Neuronal stem cell (in vitro differentiated cells): ENCODE measurements around the gene OR52A5.

Source experiments
- DNase-seq: peaks from one replicate; pipeline ENCODE4 v3.0.0-alpha.2; 2013; ENCODE audit warnings: low spot score
- H2AFZ ChIP-seq: one replicate; pipeline ENCODE4 v1.6.1; 2013; ENCODE audit warnings: mild to moderate bottlenecking, low read length, inconsistent platforms
- H2AK5ac ChIP-seq: 2 replicates; pipeline ENCODE4 v1.6.1; 2013; ENCODE audit warnings: low read depth, mild to moderate bottlenecking, inconsistent platforms, low read length, moderate library complexity, mixed read lengths
- H2BK120ac ChIP-seq: 2 replicates; pipeline ENCODE4 v1.6.1; 2013; ENCODE audit warnings: low read depth, mild to moderate bottlenecking, inconsistent platforms, low read length, moderate library complexity, mixed read lengths
- H2BK12ac ChIP-seq: one replicate; pipeline ENCODE4 v1.6.1; 2013; ENCODE audit warnings: low read length, inconsistent platforms
- H2BK15ac ChIP-seq: 2 replicates; pipeline ENCODE4 v1.6.1; 2013; ENCODE audit warnings: mild to moderate bottlenecking, low read length, inconsistent platforms, mixed read lengths
- H2BK5ac ChIP-seq: one replicate; pipeline ENCODE4 v1.6.1; 2013; ENCODE audit warnings: inconsistent platforms, mild to moderate bottlenecking, low read length, moderate library complexity
- H3K14ac ChIP-seq: one replicate; pipeline ENCODE4 v1.6.1; 2013; ENCODE audit warnings: low read length, inconsistent platforms
- H3K18ac ChIP-seq: 2 replicates; pipeline ENCODE4 v1.6.1; 2013; ENCODE audit warnings: low read length, inconsistent platforms
- H3K23ac ChIP-seq: 2 replicates; pipeline ENCODE4 v1.6.1; 2013; ENCODE audit warnings: low read depth, mild to moderate bottlenecking, mixed read lengths, low read length, inconsistent platforms; ENCODE audit not compliant: poor library complexity
- H3K27ac ChIP-seq: replicated peaks from 3 replicates; pipeline ENCODE4 v1.5.1; 2013; ENCODE audit warnings: low read length, inconsistent platforms
- H3K27me3 ChIP-seq, 3 experiments: 2 replicates each; pipeline ENCODE4 v1.6.1; 2013; ENCODE audit warnings: low read length in 3 of 3, mild to moderate bottlenecking in 2 of 3, inconsistent platforms in 1 of 3, low read depth in 1 of 3, mixed read lengths in 1 of 3, moderate library complexity in 1 of 3; ENCODE audit not compliant: control insufficient read depth in 3 of 3, insufficient read depth in 3 of 3
- H3K36me3 ChIP-seq, 2 donors: replicated peaks in 1 of 2; 2 replicates each; pipeline ENCODE4 v1.6.1; 2013; ENCODE audit warnings: low read length in 2 of 2; ENCODE audit not compliant: control insufficient read depth in 2 of 2, insufficient read depth in 2 of 2
- H3K4ac ChIP-seq: 2 replicates; pipeline ENCODE4 v1.6.1; 2013; ENCODE audit warnings: inconsistent platforms, mild to moderate bottlenecking, low read length, moderate library complexity
- H3K4me1 ChIP-seq, 2 donors: 1 replicate in 1 of 2; 2 replicates in 1 of 2; pipeline ENCODE4 v1.6.1; 2013; ENCODE audit warnings: low read length in 2 of 2, low read depth in 1 of 2; ENCODE audit not compliant: control insufficient read depth in 2 of 2, insufficient read depth in 1 of 2
- H3K4me2 ChIP-seq: one replicate; pipeline ENCODE4 v1.6.1; 2013; ENCODE audit warnings: mild to moderate bottlenecking, low read length, inconsistent platforms; ENCODE audit not compliant: insufficient read depth, poor library complexity, severe bottlenecking
- H3K4me3 ChIP-seq, 2 donors: 2 replicates each; pipeline ENCODE4 v1.5.1; 2013; ENCODE audit warnings: low read length in 2 of 2, mild to moderate bottlenecking in 2 of 2, inconsistent platforms in 1 of 2, moderate library complexity in 1 of 2
- H3K79me1 ChIP-seq: one replicate; pipeline ENCODE4 v1.6.1; 2013; ENCODE audit warnings: low read depth, mild to moderate bottlenecking, inconsistent platforms, low read length, moderate library complexity
- H3K9ac ChIP-seq: one replicate; pipeline ENCODE4 v1.6.1; 2013; ENCODE audit warnings: mild to moderate bottlenecking, low read depth, low read length, inconsistent platforms; ENCODE audit not compliant: poor library complexity
- H3K9me3 ChIP-seq, 2 donors: replicated peaks in 1 of 2; 2 replicates each; pipeline versions ENCODE3 to v1.6.1; 2013; ENCODE audit warnings: low read length in 2 of 2, mild to moderate bottlenecking in 2 of 2, inconsistent platforms in 1 of 2, low read depth in 1 of 2, mixed read lengths in 1 of 2, moderate library complexity in 1 of 2; ENCODE audit not compliant: control insufficient read depth in 2 of 2, insufficient read depth in 1 of 2
- H4K8ac ChIP-seq: one replicate; pipeline ENCODE4 v1.6.1; 2013; ENCODE audit warnings: low read depth, mild to moderate bottlenecking, inconsistent platforms, low read length, moderate library complexity
- H4K91ac ChIP-seq: one replicate; pipeline ENCODE4 v1.6.1; 2013; ENCODE audit warnings: low read length, low read depth, mild to moderate bottlenecking, inconsistent platforms; ENCODE audit not compliant: poor library complexity
- WGBS, 2 donors: extraction: QIAGEN DNeasy Blood & Tissue Kit; methylation state at CpG; one replicate each; pipeline ENCODE4 v1.1.7; 2013; ENCODE audit warnings: missing lambda C conversion rate in 2 of 2, mixed read lengths in 1 of 2; ENCODE audit not compliant: insufficient read length in 2 of 2, insufficient replicate concordance in 1 of 2; ENCODE audit errors: extremely low coverage in 2 of 2; 5-methylcytosine and 5-hydroxymethylcytosine counted together

Gene OR52A5

GRCh38 chr11:5102246-5102645 lies 35.9 kb downstream of the OR52A5 start:
- H3K9me3 ChIP-seq: no peaks in the 10 kb centered on the region
- no peak for DNase-seq
- H3K4me1 ChIP-seq: no peaks in the 10 kb centered on the region
- H3K36me3 ChIP-seq: no peaks in the 10 kb centered on the region
- H3K27me3 ChIP-seq: no peaks in the 10 kb centered on the region
- H2AFZ ChIP-seq: no peak overlapping the region
- H3K18ac ChIP-seq: no peak overlapping the region
- no peak overlapping the region for H2BK5ac ChIP-seq
- no peak overlapping the region for H2AK5ac ChIP-seq
- no peak overlapping the region for H3K9ac ChIP-seq
- no peak overlapping the region for H2BK15ac ChIP-seq
- no peak overlapping the region for H2BK120ac ChIP-seq
- no peak overlapping the region for H3K4ac ChIP-seq
- H3K27ac ChIP-seq: no peak overlapping the region
- H3K4me2 ChIP-seq: no peak overlapping the region
- H3K4me3 ChIP-seq: no peak overlapping the region
- no CpG with 5 or more reads among the region's 2 CpGs for WGBS, 2 donors
- no peak overlapping the region for H3K14ac ChIP-seq
- H3K79me1 ChIP-seq: no peaks in the 10 kb centered on the region
- H4K8ac ChIP-seq: no peak overlapping the region
- H4K91ac ChIP-seq: no peak overlapping the region
- H3K23ac ChIP-seq: no peak overlapping the region
- no peak overlapping the region for H2BK12ac ChIP-seq

DNA sequence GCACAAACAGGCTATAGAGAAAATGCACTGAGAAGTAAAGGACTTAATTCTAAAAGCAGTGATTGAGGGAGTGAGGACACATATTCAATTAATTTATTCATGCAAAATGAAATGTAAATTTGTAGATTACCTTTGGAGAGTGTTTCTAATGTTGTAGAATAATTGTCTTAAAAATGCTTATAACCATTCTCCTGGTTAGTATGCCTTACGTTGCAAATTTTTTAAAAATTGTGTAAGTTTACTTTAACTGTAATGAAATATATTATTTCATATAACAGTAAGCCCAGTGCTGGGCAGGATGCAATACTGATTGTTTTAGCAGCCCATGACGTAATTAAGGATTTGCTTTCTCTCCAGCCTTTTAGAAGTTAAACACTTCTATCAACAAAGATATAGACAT lies 42.1 kb downstream of the OR52A5 start:
- no peak overlapping the region for H2BK12ac ChIP-seq
- no CpG with 5 or more reads among the region's 2 CpGs for WGBS, 2 donors
- H3K27me3 ChIP-seq: no peaks in the 10 kb centered on the region
- H2BK15ac ChIP-seq: no peak overlapping the region
- no peak overlapping the region for H3K14ac ChIP-seq
- H2AK5ac ChIP-seq: no peak overlapping the region
- H2BK120ac ChIP-seq: no peak overlapping the region
- H4K8ac ChIP-seq: no peak overlapping the region
- no peak overlapping the region for H3K4ac ChIP-seq
- H3K4me1 ChIP-seq: no peaks in the 10 kb centered on the region
- no peaks in the 10 kb centered on the region for H3K79me1 ChIP-seq
- no peak overlapping the region for H3K4me2 ChIP-seq
- DNase-seq: no peak
- H3K27ac ChIP-seq: no peak overlapping the region
- H2AFZ ChIP-seq: no peak overlapping the region
- no peak overlapping the region for H2BK5ac ChIP-seq
- H3K36me3 ChIP-seq: no peaks in the 10 kb centered on the region
- H3K18ac ChIP-seq: no peak overlapping the region
- no peak overlapping the region for H3K23ac ChIP-seq
- H3K9me3 ChIP-seq: no peaks in the 10 kb centered on the region
- H4K91ac ChIP-seq: no peak overlapping the region
- no peak overlapping the region for H3K9ac ChIP-seq
- H3K4me3 ChIP-seq: no peak overlapping the region

DNA sequence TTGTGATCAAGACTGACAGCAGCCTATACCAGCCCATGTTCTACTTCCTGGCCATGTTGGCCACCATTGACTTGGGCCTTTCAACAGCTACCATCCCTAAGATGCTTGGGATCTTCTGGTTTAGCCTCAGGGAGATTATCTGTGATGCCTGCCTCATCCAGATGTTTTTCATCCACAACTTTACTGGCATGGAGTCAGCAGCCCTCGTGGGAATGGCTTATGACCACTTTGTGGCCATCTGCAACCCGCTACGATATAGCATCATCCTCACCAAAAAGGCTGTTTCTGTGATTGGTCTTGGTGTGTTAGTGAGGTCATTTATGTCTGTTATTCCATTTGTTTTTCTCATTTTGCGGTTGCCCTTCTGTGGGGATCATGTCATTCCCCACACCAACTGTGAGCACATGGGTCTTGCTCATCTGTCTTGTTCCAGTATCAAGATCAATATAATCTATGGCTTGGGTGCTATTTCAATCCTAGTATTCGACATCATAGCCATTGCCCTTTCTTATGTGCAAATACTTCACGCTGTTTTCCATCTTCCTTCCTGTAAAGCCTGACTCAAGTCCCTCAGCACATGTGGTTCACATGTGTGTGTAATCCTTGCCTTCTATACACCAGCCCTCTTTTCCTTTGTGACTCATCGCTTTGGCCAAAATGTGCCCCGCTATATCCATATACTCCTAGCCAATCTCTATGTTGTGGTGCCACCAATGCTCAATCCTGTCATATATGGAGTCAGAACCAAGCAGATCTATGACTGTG lies 45.2 kb downstream of the OR52A5 start:
- Histone ChIP-seq H2AFZ (no peak overlapping the region), H2BK5ac (no peak overlapping the region), H3K27ac (no peak overlapping the region), H3K27me3 (no peaks in the 10 kb centered on the region), H3K79me1 (no peaks in the 10 kb centered on the region), H3K14ac (no peak overlapping the region), H3K4me1 (no peaks in the 10 kb centered on the region), H3K4me3 (no peak overlapping the region), H3K4ac (no peak overlapping the region), H4K91ac (no peak overlapping the region), H3K4me2 (no peak overlapping the region), H3K9me3 (no peaks in the 10 kb centered on the region), H3K18ac (no peak overlapping the region), H4K8ac (no peak overlapping the region), H2BK12ac (no peak overlapping the region), H3K36me3 (no peaks in the 10 kb centered on the region), H2BK120ac (no peak overlapping the region), H2BK15ac (no peak overlapping the region), H3K23ac (no peak overlapping the region), H3K9ac (no peak overlapping the region), H2AK5ac (no peak overlapping the region)
- no peak for DNase-seq
- no CpG with 5 or more reads among the region's 8 CpGs for WGBS, 2 donors

GRCh38 chr11:5090668-5091067 lies 47.5 kb downstream of the OR52A5 start:
- H3K27me3 ChIP-seq: no peaks in the 10 kb centered on the region
- no peak overlapping the region for H2AK5ac ChIP-seq
- H3K27ac ChIP-seq: no peak overlapping the region
- H3K18ac ChIP-seq: no peak overlapping the region
- H3K79me1 ChIP-seq: no peaks in the 10 kb centered on the region
- no peak overlapping the region for H2BK12ac ChIP-seq
- no peak overlapping the region for H2BK5ac ChIP-seq
- no peak overlapping the region for H4K8ac ChIP-seq
- no peak overlapping the region for H3K4me3 ChIP-seq
- no peak overlapping the region for H3K23ac ChIP-seq
- no peak for DNase-seq
- no peak overlapping the region for H4K91ac ChIP-seq
- H3K36me3 ChIP-seq: no peaks in the 10 kb centered on the region
- peaks cover 0 to 2% of the 10 kb centered on the region in 2 donors for H3K4me1 ChIP-seq
- no peak overlapping the region for H3K4me2 ChIP-seq
- no peak overlapping the region for H3K9ac ChIP-seq
- WGBS, 2 donors: no CpG with 5 or more reads among the region's 1 CpG
- H2AFZ ChIP-seq: no peak overlapping the region
- H3K9me3 ChIP-seq: no peaks in the 10 kb centered on the region
- no peak overlapping the region for H3K14ac ChIP-seq
- no peak overlapping the region for H3K4ac ChIP-seq
- H2BK120ac ChIP-seq: no peak overlapping the region
- H2BK15ac ChIP-seq: no peak overlapping the region
